Mucosa of rectum (tissue), 2 donors: ENCODE results near the gene ZNF337.

ENCODE experiments used
- H3K27ac ChIP-seq, 2 donors: one replicate each; pipeline ENCODE4 v1.7.0; 2013; ENCODE audit warnings: inconsistent platforms in 2 of 2, low read depth in 2 of 2, low read length in 2 of 2
- H3K27me3 ChIP-seq, 2 donors: one replicate each; pipeline ENCODE4 v1.7.0; 2013; ENCODE audit warnings: low read length in 2 of 2; ENCODE audit not compliant: control insufficient read depth in 2 of 2, insufficient read depth in 2 of 2
- H3K36me3 ChIP-seq, 2 donors: one replicate each; pipeline ENCODE4 v1.7.0; 2013; ENCODE audit warnings: low read length in 2 of 2; ENCODE audit not compliant: control insufficient read depth in 2 of 2, insufficient read depth in 2 of 2
- H3K4me1 ChIP-seq, 2 donors: one replicate each; pipeline ENCODE4 v1.7.0; 2013; ENCODE audit warnings: low read length in 2 of 2, mild to moderate bottlenecking in 1 of 2; ENCODE audit not compliant: control insufficient read depth in 2 of 2, insufficient read depth in 2 of 2
- H3K4me3 ChIP-seq, 2 donors: one replicate each; pipeline ENCODE4 v1.7.0; 2013; ENCODE audit warnings: low read length in 2 of 2
- H3K9ac ChIP-seq, 2 donors: one replicate each; pipeline ENCODE4 v1.7.0; 2013; ENCODE audit warnings: low read length in 2 of 2, low read depth in 1 of 2, mild to moderate bottlenecking in 1 of 2
- H3K9me3 ChIP-seq, 2 donors: one replicate each; pipeline ENCODE4 v1.7.0; 2013; ENCODE audit warnings: low read length in 2 of 2; ENCODE audit not compliant: control insufficient read depth in 2 of 2
- donor health status: healthy.
- donor health status: Normal muscosa, but diverticular disease.

Gene ZNF337

DNA sequence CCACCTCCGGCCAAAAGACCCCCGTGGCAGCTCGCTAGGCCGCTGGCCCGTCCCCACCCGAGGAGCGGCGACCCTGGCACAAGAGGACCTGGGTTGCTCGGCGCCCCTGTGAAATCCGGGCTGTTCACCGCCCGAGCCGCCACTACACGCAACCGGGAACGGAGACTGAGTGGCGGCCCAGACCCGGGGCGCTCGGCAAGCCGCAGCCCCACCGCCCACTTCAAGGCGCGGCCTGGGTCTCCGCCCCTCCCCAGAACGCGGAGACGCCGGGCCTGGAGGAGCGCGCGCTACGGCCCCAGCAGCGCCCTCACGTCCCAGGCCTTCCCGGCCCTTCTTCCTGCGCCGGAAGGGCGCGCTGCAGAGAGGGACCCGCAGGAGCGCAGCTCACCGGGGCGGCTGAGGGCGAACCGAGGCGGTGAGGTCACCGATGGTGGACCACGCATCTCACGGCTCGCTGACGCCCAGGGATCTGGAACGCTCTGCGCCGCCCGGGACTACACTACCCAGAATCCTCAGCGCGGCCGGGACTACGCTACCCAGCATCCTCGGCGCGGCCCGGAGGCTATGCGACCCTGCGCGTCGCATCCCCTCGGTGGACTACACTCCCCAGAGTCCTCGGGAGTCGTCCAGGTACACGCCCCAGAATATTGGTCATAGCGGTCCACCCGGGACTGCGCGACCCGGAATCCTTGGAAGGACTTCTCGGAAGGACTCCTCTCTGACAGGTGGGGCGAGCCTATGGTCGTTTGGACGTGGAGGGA is at the start of gene ZNF337:
TSS of gene ZNF337 (minus strand) at position 483 of the 761 bp plus-strand sequence. CDS start 10,436 bp downstream, outside the sequence.
- Histone ChIP-seq H3K4me3 (peak within 1 kb of the TSS; percentile 92 to 97), H3K9me3 (no peaks in the 10 kb centered on the region), H3K4me1 (peaks cover 2 to 6% of the 10 kb centered on the region in 2 donors), H3K9ac (peak within 1 kb of the TSS; percentile 89 to 92), H3K36me3 (peaks cover 0 to 4% of the 10 kb centered on the region in 2 donors), H3K27me3 (no peaks in the 10 kb centered on the region), H3K27ac (peak within 1 kb of the TSS; percentile 81 to 83)

DNA sequence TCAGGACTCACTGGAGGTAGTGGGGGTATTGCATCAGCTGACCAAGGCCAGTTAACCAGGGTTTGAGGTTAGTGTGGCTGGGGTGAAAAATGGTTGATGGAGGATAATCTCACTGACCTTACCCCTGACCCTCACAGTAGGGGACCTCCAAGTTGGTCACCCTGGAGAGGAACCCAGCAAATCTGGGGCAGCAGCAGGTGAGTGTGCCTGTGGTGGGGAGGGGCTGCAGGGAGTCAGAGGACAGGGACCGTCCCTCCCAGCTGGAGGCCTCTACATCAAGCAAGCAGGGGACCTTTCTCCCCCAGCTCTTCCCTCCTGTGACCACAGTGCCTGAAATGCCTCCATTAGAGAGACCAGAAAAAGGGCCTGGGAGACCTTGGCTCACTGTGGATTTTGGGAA is 49.1 kb upstream of the ZNF337 start:
- Histone ChIP-seq H3K27ac (no peak overlapping the region), H3K4me3 (no peak overlapping the region), H3K9me3 (no peaks in the 10 kb centered on the region), H3K9ac (no peak overlapping the region), H3K36me3 (no peaks in the 10 kb centered on the region), H3K27me3 (no peaks in the 10 kb centered on the region), H3K4me1 (no peaks in the 10 kb centered on the region)

DNA sequence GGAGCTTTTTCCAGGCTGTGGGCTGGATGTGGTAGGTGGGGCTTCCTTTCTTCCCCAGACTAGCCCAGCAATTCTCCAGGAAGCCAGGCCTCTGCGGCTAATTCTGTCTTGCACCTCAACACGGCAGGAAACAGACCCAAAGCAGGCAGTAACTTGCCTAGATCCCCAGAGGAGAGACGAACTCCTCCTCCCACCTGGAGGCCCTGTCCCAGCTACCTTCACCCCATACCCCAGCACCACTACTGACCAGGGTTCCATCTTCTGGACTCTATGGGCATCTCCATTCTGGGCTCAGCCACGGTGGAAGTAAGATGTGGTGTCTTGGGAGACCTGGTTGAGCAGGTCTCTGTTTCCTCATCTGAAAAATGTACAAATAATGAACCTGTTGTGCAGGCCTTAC is 48.4 kb upstream of the ZNF337 start:
- Histone ChIP-seq H3K4me3 (no peak overlapping the region), H3K27ac (no peak overlapping the region)

DNA sequence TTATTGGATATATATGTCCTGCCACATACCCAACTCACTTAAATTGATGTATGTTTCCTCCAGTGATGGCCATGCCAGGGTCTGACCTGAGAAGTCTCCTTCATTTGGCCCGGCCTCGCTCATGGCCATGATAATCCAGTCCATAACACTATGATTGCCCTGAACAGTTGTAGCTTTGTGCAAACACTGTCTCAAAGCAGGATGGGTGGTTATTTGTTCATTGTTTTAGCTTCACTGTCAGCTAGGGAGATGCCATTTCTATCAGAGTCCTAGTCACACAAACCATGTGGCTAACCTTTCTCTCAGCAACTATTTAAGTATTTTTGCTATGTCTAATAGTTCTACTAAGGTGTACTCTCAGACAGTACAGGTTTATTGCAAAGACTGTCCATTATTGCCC is 47.6 kb upstream of the ZNF337 start:
- H3K27ac ChIP-seq: no peak overlapping the region
- H3K9me3 ChIP-seq: no peaks in the 10 kb centered on the region
- no peak overlapping the region for H3K9ac ChIP-seq
- no peaks in the 10 kb centered on the region for H3K36me3 ChIP-seq
- no peak overlapping the region for H3K4me3 ChIP-seq
- no peaks in the 10 kb centered on the region for H3K4me1 ChIP-seq
- no peaks in the 10 kb centered on the region for H3K27me3 ChIP-seq

More for the DNA sequence above, 48.4 kb upstream of the ZNF337 start:
- H3K9ac ChIP-seq: no peak overlapping the region
- no peaks in the 10 kb centered on the region for H3K4me1 ChIP-seq
- no peaks in the 10 kb centered on the region for H3K36me3 ChIP-seq
- H3K9me3 ChIP-seq: no peaks in the 10 kb centered on the region
- H3K27me3 ChIP-seq: no peaks in the 10 kb centered on the region

DNA sequence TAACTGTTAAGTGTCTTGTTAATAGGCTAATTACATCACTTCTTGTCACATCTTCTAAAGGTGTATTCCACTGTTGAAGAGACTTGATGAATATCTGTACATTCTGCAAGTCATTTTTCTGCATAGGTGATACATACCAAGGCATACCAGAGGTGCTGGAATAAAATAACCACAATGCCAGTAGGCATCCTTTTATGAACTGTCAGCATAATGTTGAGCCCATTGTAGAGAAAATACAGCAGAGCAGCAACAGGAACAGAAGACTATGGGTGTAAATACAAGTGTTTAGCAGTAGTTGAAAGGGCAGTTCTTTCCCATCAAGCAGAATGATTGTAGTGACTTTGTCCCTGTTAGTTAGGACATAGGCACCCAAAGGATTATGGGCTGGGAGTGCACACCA is 44.4 kb upstream of the ZNF337 start:
- no peaks in the 10 kb centered on the region for H3K4me1 ChIP-seq
- no peak overlapping the region for H3K9ac ChIP-seq
- H3K36me3 ChIP-seq: no peaks in the 10 kb centered on the region
- H3K27ac ChIP-seq: no peak overlapping the region
- H3K9me3 ChIP-seq: no peaks in the 10 kb centered on the region
- H3K27me3 ChIP-seq: no peaks in the 10 kb centered on the region
- H3K4me3 ChIP-seq: no peak overlapping the region

DNA sequence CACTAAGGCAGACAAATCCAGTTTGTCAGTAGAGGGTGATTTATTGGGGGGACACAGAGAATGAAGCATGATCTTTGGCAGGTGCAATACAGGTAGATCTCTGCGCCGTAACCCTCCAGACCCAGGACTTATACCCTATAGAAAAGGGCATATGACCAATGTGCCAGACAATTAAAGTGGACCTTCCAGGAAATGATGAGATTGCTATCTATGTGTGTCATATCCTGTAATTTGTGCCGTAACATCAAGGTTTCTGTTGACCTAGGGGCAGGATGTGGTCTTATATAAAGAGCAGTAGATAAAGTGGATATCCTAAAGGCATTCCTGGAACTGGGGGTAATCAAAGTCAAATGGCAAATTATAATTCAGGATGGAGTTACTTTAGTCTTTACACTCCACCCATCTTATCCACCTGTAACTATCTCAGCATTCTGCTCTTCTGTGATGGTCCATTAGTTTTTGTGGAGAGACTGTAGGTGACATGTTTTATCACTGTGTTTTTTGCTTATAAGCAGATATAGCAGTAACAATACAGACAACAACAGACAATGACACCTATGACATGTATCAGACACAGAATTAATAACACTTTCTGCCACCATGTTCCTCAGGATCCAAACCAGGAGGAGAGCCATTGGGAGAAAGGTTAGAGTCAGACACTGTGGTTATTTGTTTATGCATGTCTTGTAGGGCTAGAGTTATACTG is 43.1 kb upstream of the ZNF337 start:
- H3K27me3 ChIP-seq: no peaks in the 10 kb centered on the region

DNA sequence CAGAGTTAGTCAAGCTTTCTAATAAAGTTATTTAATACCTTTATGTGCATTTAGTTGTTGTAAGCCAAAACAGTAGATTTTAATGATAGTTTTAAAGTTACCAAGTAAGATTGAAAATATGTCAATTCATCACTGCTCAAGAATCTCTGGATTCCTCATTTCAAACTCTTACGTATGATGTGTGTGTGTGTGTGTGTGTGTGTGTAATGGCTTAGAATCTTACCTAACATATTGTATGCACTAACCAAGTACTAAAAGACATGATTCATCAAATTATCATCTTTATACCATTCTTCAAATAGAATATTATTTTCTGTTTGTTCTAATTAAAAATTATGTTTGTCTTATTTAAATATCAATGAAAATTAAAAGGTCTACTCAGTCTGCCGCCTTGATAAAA is 41.5 kb upstream of the ZNF337 start:
- H3K4me1 ChIP-seq: no peaks in the 10 kb centered on the region
- no peaks in the 10 kb centered on the region for H3K9me3 ChIP-seq

More for the DNA sequence above, 43.1 kb upstream of the ZNF337 start:
- H3K27ac ChIP-seq: no peak overlapping the region
- no peaks in the 10 kb centered on the region for H3K36me3 ChIP-seq
- no peak overlapping the region for H3K9ac ChIP-seq
- H3K4me1 ChIP-seq: no peaks in the 10 kb centered on the region
- no peak overlapping the region for H3K4me3 ChIP-seq
- H3K9me3 ChIP-seq: no peaks in the 10 kb centered on the region

DNA sequence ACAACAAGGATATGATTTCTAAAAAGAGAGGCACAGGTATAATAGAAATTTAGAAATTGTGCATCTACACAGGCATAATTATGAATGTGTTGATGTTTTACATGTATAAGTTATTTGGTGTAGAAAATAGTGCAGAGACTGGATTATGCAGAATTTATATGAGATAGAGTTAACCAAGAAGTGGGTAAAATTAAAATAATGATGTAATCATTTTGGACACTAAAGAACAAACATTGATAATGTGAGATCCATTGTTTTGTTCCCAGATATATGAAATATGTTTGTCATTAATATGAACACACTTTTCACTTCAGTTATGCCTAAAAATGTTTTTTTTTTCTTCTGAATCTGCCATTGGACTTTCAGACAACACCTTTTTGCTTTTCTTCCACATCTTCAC is 37.2 kb upstream of the ZNF337 start:
- Histone ChIP-seq H3K9me3 (no peaks in the 10 kb centered on the region), H3K27ac (no peak overlapping the region)

More for the DNA sequence above, 41.5 kb upstream of the ZNF337 start:
- H3K27me3 ChIP-seq: no peaks in the 10 kb centered on the region
- H3K27ac ChIP-seq: no peak overlapping the region
- no peaks in the 10 kb centered on the region for H3K36me3 ChIP-seq
- H3K9ac ChIP-seq: no peak overlapping the region
- no peak overlapping the region for H3K4me3 ChIP-seq

DNA sequence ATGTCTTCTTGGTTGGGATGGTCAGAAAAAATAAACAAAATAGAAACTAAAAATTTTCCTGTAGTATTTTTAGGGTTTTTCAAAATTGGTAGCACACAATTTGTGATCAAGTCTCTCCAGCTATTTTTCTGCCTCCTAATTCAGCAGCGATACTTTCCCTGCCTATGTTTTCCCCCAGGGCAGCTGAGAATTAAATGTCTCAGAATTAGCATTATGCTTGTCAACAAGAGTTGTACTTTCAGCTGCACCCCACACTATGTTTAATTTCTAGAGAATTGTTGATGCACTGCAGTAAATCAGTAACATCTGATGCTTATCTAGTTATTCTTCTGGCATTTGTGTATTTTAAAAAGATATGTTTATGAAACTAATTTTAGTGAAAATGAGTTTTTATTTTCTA is 34.2 kb upstream of the ZNF337 start:
- H3K27me3 ChIP-seq: no peaks in the 10 kb centered on the region
- H3K36me3 ChIP-seq: peaks cover 0 to 3% of the 10 kb centered on the region in 2 donors
- H3K4me3 ChIP-seq: no peak overlapping the region
- no peaks in the 10 kb centered on the region for H3K4me1 ChIP-seq
- peaks cover 0 to 9% of the 10 kb centered on the region in 2 donors for H3K9me3 ChIP-seq
- no peak overlapping the region for H3K27ac ChIP-seq
- no peak overlapping the region for H3K9ac ChIP-seq

More for the DNA sequence above, 37.2 kb upstream of the ZNF337 start:
- Histone ChIP-seq H3K4me1 (no peaks in the 10 kb centered on the region), H3K4me3 (no peak overlapping the region), H3K36me3 (no peaks in the 10 kb centered on the region), H3K27me3 (no peaks in the 10 kb centered on the region), H3K9ac (no peak overlapping the region)

DNA sequence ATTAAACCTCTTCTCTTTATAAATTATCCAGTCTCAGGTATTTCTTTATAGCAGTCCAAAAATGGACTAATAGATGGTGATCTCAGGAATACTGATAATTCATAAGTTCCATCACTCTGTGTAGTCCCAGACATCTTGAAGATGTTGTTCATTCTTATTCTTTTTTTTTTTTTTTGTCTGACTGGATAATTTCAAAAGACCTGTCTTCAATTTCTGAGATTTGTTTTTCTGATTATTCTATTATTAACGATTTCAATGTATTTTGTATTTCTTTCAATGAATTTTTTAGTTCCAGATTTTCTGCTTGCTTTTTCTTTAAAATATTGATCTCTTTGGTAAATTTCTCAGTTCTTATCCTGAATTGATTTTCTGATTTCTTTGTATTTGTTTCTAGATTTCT is 29.7 kb upstream of the ZNF337 start:
- Histone ChIP-seq H3K27ac (no peak overlapping the region), H3K36me3 (peaks cover 0 to 3% of the 10 kb centered on the region in 2 donors), H3K4me3 (no peak overlapping the region), H3K9me3 (peaks cover 0 to 9% of the 10 kb centered on the region in 2 donors), H3K9ac (no peak overlapping the region), H3K27me3 (no peaks in the 10 kb centered on the region), H3K4me1 (no peaks in the 10 kb centered on the region)
